PFSK-1 (cell line): Measurements from ENCODE around the gene CHST7.

Source experiments
- FOXP2 ChIP-seq: optimal IDR thresholded peaks from 2 replicates; pipeline ENCODE3; 2011; ENCODE audit warnings: borderline replicate concordance, control low read depth, inconsistent platforms; ENCODE audit not compliant: insufficient read depth; ENCODE audit errors: extremely low read length, extremely low read depth
- POLR2AphosphoS5 ChIP-seq: IDR thresholded peaks from 2 replicates; pipeline ENCODE4 v1.6.1; 2012; ENCODE audit warnings: low read depth, mild to moderate bottlenecking, control low read depth, low read length, moderate library complexity
- REST ChIP-seq, 2 experiments: IDR thresholded peaks; 2 replicates each; pipeline versions ENCODE4 v1.6.1 to v1.8.0; 2011 to 2012; ENCODE audit warnings: low read depth in 2 of 2, low read length in 2 of 2, control low read depth in 1 of 2, inconsistent platforms in 1 of 2, mild to moderate bottlenecking in 1 of 2, moderate library complexity in 1 of 2; ENCODE audit not compliant: insufficient read depth in 1 of 2
- SIN3A ChIP-seq: IDR thresholded peaks from 2 replicates; pipeline ENCODE4 v1.6.1; 2012; ENCODE audit warnings: mild to moderate bottlenecking, low read length, moderate library complexity, borderline replicate concordance; ENCODE audit not compliant: insufficient read depth
- TAF1 ChIP-seq: IDR thresholded peaks from 2 replicates; pipeline ENCODE4 v1.6.1; 2012; ENCODE audit warnings: low read length, control low read depth, borderline replicate concordance; ENCODE audit not compliant: insufficient read depth

The CHST7 gene

GRCh38 chrX:46611658-46612362 is 38.2 kb downstream of the CHST7 start:
- TF ChIP-seq FOXP2 (no peak), SIN3A (no peak), POLR2AphosphoS5 (no peak), REST (IDR thresholded peaks at IDR 0.05; ENCODE audit: insufficient read depth in 1 of 2, low read depth in 2 of 2, low read length in 2 of 2) (no peak), TAF1 (no peak)

GRCh38 chrX:46617906-46618305 is 44.3 kb downstream of the CHST7 start:
- no peak for TF ChIP-seq SIN3A
- no peak for TF ChIP-seq TAF1
- TF ChIP-seq POLR2AphosphoS5 = no peak
- no peak for TF ChIP-seq FOXP2
- TF ChIP-seq REST (IDR thresholded peaks at IDR 0.05; ENCODE audit: insufficient read depth in 1 of 2, low read depth in 2 of 2, low read length in 2 of 2) = no peak

- TF ChIP-seq SIN3A (no peak), FOXP2 (no peak), REST (IDR thresholded peaks at IDR 0.05; ENCODE audit: insufficient read depth in 1 of 2, low read depth in 2 of 2, low read length in 2 of 2) (no peak), POLR2AphosphoS5 (no peak)
Measured at GRCh38 chrX:46618947-46619346, 45.4 kb downstream of the CHST7 start.

GRCh38 chrX:46620505-46620904 is 46.9 kb downstream of the CHST7 start:
- no peak for TF ChIP-seq REST (IDR thresholded peaks at IDR 0.05; ENCODE audit: insufficient read depth in 1 of 2, low read depth in 2 of 2, low read length in 2 of 2)
- TF ChIP-seq FOXP2 = no peak
- no peak for TF ChIP-seq SIN3A
- TF ChIP-seq POLR2AphosphoS5 = no peak
- TF ChIP-seq TAF1 = no peak
